Activated CD4-positive, alpha-beta T cell treated with anti-CD3 and anti-CD28 coated beads, Interleukin-2, amount 50 U/mL, for 48 hours (primary cell): Measurements from ENCODE around the gene LPGAT1.
A peak's percentile ranks its signal among the peaks of the same experiment; 100 is the strongest.
"Not testable (repeated sequence)": the region's sequence is repeated elsewhere in the genome, so short reads cannot be mapped to it uniquely, and the experiment has no call there.

Experiments
- DNase-seq, 2 experiments: peaks; one replicate each; pipeline ENCODE4 v3.0.0-alpha.2; 2020

Gene LPGAT1

GRCh38 chr1:211699059-211699458 is 131.5 kb downstream of the LPGAT1 start:
- DNase-seq, result no peak

- DNase-seq, result peak; percentile 90 to 91
Measured at GRCh38 chr1:211698161-211699026, 132.2 kb downstream of the LPGAT1 start.

GRCh38 chr1:211697356-211697755 is 133.2 kb downstream of the LPGAT1 start:
- no peak for DNase-seq

- no peak for DNase-seq
Measured at GRCh38 chr1:211695135-211695816, 135.3 kb downstream of the LPGAT1 start.

DNA sequence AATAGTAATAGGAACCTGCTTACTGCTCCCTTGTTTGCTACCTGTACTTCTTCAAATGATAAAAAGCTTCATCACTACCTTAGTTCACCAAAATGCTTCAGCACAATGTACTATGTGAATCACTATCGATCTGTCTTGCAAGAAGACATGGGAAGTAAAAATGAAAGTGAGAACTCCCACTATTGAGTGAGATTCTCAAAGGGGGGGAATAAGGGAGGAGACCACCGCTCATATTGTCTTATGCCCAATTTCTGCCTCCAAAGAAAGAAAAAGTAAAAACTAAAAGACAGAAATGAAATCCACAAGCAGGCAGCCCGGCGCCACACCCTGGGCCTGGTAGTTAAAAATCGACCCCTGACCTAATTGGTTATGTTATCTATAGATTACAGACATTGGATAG is 136.7 kb downstream of the LPGAT1 start:
- DNase-seq, result not testable (repeated sequence)
